ENCODE measurements around the gene IGSF23. TPM values are rescaled to one million over a fixed set of nuclear protein-coding genes. Genes with fewer than 3 reads are reported as not detected.
"Not testable (repeated sequence)": the region's sequence is repeated elsewhere in the genome, so short reads cannot be mapped to it uniquely, and the experiment has no call there.

IGSF23 gene
- total RNA-seq, 1 experiment from 2014 or later: 0.37 TPM

DNA sequence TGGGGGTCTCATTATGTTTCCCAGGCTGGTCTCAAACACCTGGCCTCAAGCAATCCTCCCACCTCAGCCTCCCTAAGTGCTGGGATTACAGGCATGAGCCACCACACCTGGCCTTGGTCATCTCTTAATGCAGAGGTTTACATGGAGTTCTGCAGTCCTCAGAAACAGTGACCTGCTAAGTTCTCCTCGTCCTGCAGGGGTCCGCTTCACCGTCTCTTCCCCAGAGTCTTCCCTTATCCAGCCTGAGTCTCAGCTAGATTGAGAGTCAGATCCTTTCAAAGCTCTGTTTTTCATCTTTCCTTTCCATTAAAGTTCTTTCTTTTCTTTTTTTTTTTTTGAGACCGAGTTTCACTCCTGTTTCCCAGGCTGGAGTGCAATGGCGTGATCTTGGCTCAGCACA lies 2.9 kb upstream of the IGSF23 start:
- not testable (repeated sequence) for H3K36me3 ChIP-seq; H3K9me3 ChIP-seq (replicated peaks); H3K27me3 ChIP-seq (replicated peaks); H3K27ac ChIP-seq; H3K4me3 ChIP-seq
- peaks cover 45% of the 10 kb centered on the region for H3K4me1 ChIP-seq (replicated peaks)
- DNase-seq (ENCODE audit: low read depth in 1 of 2, low spot score in 2 of 2): peak in 1 of 2 experiments; percentile 39

DNA sequence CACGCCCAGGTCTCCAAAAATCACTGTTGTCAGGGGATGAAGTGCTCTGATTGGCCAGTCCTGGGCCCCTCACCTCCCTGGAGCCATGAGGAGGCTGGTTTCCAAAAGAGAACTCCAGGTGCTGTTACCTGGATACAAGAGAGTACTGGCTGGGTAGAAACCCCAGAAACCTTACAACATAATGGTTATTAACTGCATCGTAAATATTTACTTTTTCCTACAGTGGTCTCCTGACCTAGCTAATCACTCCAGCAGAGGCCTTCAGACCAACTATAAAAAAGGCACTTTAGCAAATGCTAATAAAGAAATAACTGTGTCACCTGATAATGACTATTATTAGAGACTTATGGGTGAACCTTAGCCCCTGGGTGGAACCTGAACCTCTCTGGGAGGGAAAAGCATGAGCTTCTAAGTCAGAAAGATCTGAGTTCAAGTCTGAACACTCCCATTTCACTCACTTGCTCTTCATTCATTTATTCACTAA lies 1.5 kb upstream of the IGSF23 start:
- H3K9me3 ChIP-seq (replicated peaks): no peaks in the 10 kb centered on the region
- H3K27me3 ChIP-seq (replicated peaks): no peaks in the 10 kb centered on the region
- H3K36me3 ChIP-seq: no peaks in the 10 kb centered on the region
- H3K4me1 ChIP-seq (replicated peaks): peaks cover 36% of the 10 kb centered on the region
- no peak overlapping the region for H3K4me3 ChIP-seq
- DNase-seq (ENCODE audit: low read depth in 1 of 2, low spot score in 2 of 2): no peak
- no peak overlapping the region for H3K27ac ChIP-seq

DNA sequence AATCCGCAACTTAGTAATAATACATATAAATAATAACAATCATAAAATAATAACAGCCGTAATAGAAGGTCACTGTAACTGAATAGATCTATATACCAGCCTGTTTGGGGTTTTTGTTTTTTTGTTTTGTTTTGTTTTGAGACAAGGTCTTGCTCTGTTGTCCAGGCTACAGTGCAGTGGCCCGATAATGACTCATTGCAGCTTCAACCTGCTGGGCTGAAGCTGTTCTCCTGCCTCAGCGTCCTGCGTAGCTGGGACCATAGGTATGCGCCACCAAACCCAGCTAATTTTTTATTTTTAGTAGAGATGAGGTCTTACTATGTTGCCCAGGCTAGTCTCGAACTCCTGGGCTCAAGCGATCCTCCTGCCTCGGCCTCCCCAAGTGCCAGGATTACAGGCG lies 950 bp downstream of the IGSF23 start:
- no peaks in the 10 kb centered on the region for H3K9me3 ChIP-seq (replicated peaks)

DNA sequence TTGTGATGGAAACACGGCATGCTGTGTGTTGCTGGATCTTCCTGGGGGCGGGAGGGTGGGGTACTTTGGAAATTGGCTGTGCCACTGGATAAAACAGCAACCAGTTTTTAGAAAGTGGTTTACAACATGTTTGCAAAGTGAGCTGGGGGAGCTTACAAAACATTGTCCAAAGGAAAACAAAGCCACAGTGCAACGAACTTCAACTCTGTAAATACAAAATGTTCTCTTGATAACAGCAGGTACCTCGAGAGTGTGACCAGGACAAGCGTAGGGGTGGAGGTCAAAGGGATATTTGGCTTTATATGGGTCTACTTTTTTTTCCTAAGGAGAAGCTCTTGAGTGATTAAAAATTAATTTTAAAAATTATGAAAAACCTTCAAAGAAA lies 2.5 kb downstream of the IGSF23 start:
- Histone ChIP-seq H3K9me3 (replicated peaks) (no peaks in the 10 kb centered on the region), H3K27me3 (replicated peaks) (no peaks in the 10 kb centered on the region), H3K4me1 (replicated peaks) (peaks cover 5% of the 10 kb centered on the region; the same call in 1 of the 2 replicates), H3K36me3 (no peaks in the 10 kb centered on the region), H3K4me3 (no peak overlapping the region), H3K27ac (no peak overlapping the region)
- DNase-seq (ENCODE audit: low read depth in 1 of 2, low spot score in 2 of 2): no peak

More for the DNA sequence above, 950 bp downstream of the IGSF23 start:
- no peak overlapping the region for H3K4me3 ChIP-seq
- H3K27ac ChIP-seq: no peak overlapping the region
- no peak for DNase-seq (ENCODE audit: low read depth in 1 of 2, low spot score in 2 of 2)
- H3K4me1 ChIP-seq (replicated peaks): peaks cover 12% of the 10 kb centered on the region
- no peaks in the 10 kb centered on the region for H3K36me3 ChIP-seq
- no peaks in the 10 kb centered on the region for H3K27me3 ChIP-seq (replicated peaks)

DNA sequence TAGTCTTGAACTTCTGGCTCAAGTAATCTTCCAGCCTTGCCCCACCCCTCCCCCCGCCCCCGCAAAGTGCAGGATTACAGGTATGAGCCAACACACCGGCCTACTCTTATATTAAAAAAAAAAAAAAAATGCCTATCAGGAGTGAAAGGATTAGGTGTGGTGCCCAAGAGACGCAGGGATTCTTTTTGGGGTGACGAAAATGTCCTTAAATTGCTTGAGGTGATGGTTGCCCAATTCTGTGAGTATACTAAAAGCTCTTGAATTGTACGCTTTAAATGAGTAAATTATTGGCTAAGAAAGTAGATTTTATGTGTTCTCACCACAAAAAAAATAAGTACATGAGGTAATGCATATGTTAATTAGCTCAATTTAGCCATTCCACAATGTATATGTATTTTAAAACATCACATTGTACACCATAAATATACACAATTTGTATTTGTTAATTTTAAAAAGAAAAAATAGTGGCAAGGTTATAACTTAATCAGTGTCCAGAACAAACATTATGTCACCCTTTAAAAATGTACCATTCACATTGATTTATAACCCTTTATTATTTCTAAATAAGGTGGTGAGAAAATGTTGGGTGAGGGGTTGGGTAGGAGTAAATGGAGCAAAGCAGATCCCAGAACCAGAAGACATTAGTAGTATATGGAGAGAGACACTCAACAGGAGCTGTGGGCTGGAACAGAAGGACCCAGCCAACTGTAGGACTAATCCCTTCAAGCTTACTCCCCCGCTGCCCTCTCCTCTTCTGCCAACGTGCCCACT lies 3.9 kb downstream of the IGSF23 start:
- no peaks in the 10 kb centered on the region for H3K27me3 ChIP-seq (replicated peaks)
- H3K36me3 ChIP-seq: no peaks in the 10 kb centered on the region
- H3K9me3 ChIP-seq (replicated peaks): no peaks in the 10 kb centered on the region
- peaks cover 5% of the 10 kb centered on the region; the same call in 1 of the 2 replicates for H3K4me1 ChIP-seq (replicated peaks)
- no peak for DNase-seq (ENCODE audit: low read depth in 1 of 2, low spot score in 2 of 2)
- no peak overlapping the region for H3K27ac ChIP-seq
- no peak overlapping the region for H3K4me3 ChIP-seq

DNA sequence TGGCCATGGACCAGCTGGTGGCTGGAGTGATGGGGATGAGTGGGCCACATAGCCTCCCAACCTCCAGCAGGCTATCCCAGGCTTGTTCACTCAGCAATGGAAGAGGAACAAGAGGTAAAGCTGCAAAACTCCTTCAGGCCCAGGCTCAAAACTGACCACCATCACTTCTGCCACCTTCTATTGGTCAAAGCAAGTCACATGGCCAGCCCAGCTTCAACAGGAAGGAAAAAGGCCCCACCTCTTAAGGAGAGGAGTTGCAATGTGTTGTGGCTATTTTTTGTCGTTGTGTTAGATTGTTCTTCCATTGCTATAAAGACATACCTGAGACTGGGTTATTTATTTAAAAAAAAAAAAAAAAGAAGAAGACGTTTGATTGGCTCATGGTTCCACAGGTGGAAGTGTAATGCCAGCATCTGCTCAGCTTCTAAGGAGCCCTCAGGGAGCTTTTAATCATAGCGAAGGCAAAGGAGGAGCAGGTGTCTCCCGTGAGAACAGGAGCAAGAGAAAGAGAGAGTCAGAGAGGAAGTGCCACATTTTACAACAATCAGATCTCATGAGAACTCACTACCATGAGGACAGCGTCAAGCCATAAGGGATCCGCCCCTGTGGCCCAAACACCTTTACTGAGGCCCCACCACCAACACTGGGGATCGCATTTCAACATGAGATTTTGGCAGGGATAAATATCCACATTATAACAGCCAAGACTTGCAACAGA lies 5.4 kb downstream of the IGSF23 start:
- DNase-seq (ENCODE audit: low read depth in 1 of 2, low spot score in 2 of 2): no peak

DNA sequence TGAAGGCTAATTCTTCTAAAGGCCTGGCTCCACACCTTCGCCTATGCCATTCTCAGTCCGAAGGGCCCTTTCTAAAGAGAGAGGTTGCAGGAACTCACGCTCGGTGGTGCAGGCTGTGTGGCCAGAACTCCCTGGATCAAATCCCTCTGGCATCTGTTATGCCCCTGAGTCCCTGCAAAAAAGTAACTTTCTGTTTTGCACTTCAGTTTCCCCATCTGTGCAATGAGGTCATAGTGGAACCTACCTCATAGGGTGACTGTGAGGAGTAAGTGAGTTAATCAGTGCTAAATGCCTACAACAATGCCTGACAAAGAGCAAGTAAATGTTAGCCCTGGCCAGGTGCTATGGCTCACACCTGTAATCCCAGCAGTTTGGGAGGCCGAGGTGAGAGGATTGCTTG lies 7.3 kb downstream of the IGSF23 start:
- Histone ChIP-seq H3K36me3 (peaks cover 7% of the 10 kb centered on the region), H3K9me3 (replicated peaks) (no peaks in the 10 kb centered on the region)
- DNase-seq (ENCODE audit: low read depth in 1 of 2, low spot score in 2 of 2): no peak

More for the DNA sequence above, 5.4 kb downstream of the IGSF23 start:
- H3K4me3 ChIP-seq: no peak overlapping the region
- H3K9me3 ChIP-seq (replicated peaks): no peaks in the 10 kb centered on the region
- no peaks in the 10 kb centered on the region for H3K36me3 ChIP-seq
- H3K27ac ChIP-seq: no peak overlapping the region
- no peaks in the 10 kb centered on the region for H3K27me3 ChIP-seq (replicated peaks)
- H3K4me1 ChIP-seq (replicated peaks): peaks cover 11% of the 10 kb centered on the region

DNA sequence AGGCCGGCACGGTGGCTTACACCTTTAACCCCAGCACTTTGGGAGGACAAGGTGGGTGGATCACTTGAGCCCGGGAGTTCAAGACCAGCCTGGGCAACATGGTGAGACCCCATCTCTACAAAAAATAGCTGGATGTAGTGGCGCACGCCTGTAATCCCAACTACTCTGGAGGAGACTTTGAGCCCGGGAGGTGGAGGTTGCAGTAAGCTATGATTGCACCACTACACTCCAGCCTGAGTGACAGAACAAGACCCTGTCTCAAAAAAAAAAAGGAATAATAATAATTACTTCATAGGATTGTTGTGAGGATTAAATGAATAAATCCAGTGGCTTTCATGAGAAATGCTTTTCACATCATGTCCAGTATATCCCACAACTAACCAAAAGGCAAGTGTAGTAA lies 8.0 kb downstream of the IGSF23 start:
- Histone ChIP-seq H3K4me1 (replicated peaks) (peaks cover 20% of the 10 kb centered on the region), H3K9me3 (replicated peaks) (peaks cover under 1% of the 10 kb centered on the region; the same call in 1 of the 2 replicates), H3K36me3 (peaks cover 7% of the 10 kb centered on the region), H3K4me3 (no peak overlapping the region), H3K27me3 (replicated peaks) (no peaks in the 10 kb centered on the region), H3K27ac (no peak overlapping the region)
- no peak for DNase-seq (ENCODE audit: low read depth in 1 of 2, low spot score in 2 of 2)

More for the DNA sequence above, 7.3 kb downstream of the IGSF23 start:
- Histone ChIP-seq H3K27me3 (replicated peaks) (no peaks in the 10 kb centered on the region), H3K4me3 (no peak overlapping the region), H3K4me1 (replicated peaks) (peaks cover 15% of the 10 kb centered on the region), H3K27ac (no peak overlapping the region)

DNA sequence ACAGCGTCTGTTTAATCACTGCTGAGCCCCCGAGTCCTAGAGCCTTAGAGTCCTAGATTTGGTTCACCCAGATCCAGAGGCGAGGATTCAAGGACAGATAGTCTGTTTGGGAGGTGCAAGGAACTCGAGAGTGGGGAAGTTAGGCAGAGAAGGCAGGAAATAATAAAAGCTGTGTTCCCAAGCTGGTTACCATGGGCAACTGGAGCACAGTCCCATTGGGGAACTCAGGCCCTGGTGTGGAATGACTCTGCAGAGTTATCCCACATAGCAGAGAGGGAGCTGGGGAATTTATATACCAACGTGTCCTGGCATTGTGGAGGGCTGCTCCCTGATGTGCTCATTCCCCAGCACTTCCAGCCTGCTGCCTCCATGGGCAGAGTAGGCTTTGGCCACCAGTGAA lies 9.7 kb downstream of the IGSF23 start:
- peaks cover 32% of the 10 kb centered on the region for H3K4me1 ChIP-seq (replicated peaks)
- H3K4me3 ChIP-seq: no peak overlapping the region
- no peak overlapping the region for H3K27ac ChIP-seq
- no peaks in the 10 kb centered on the region for H3K27me3 ChIP-seq (replicated peaks)
- DNase-seq (ENCODE audit: low read depth in 1 of 2, low spot score in 2 of 2): no peak
- peaks cover 3% of the 10 kb centered on the region for H3K9me3 ChIP-seq (replicated peaks)
- peaks cover 12% of the 10 kb centered on the region for H3K36me3 ChIP-seq

DNA sequence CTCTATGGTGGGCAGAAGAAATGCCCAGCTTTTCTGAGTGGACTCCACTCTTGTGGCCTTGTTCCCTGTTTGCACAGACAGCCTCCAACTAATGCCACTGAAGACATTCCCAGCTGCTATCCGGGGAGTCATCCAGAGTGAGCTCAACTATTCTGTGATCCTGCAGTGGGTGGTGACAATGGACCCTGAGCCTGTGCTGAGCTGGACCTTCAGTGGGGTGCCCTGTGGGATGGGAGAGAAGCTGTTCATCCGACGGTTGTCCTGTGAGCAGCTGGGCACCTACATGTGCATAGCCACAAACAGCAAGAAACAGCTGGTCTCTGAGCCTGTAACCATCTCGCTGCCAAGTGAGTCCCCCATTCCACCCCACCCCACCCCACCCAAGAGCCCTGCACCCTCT lies 10.3 kb downstream of the IGSF23 start:
- H3K27ac ChIP-seq: no peak overlapping the region
- H3K4me1 ChIP-seq (replicated peaks): peaks cover 32% of the 10 kb centered on the region
- no peaks in the 10 kb centered on the region for H3K27me3 ChIP-seq (replicated peaks)
- no peak for DNase-seq (ENCODE audit: low read depth in 1 of 2, low spot score in 2 of 2)
- H3K4me3 ChIP-seq: no peak overlapping the region
- H3K36me3 ChIP-seq: peaks cover 15% of the 10 kb centered on the region
- peaks cover 3% of the 10 kb centered on the region for H3K9me3 ChIP-seq (replicated peaks)

DNA sequence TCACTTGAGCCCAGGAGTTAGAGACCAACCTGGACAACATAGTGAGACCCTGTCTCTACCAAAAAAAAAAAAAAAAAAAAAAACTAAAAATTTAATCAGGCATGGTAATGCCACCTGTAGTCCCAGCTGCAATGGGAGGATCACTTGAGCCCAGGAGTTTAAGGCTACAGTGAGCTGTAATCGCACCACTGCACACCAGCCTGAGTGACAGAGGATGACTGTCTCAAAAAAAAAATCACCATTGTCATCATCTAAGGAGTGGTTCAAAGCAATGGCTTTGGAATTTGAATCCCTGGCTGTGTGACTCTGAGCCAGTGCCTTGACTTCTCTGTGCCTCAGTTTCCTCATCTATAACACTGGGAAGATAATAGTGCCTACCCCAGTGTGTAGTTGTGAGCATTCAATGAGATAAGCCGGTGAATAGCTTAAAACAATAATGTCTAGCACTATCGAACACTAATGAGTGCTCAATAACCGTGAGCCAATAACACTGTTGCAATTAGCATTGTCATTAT lies 11.5 kb downstream of the IGSF23 start:
- peaks cover 19% of the 10 kb centered on the region for H3K36me3 ChIP-seq

DNA sequence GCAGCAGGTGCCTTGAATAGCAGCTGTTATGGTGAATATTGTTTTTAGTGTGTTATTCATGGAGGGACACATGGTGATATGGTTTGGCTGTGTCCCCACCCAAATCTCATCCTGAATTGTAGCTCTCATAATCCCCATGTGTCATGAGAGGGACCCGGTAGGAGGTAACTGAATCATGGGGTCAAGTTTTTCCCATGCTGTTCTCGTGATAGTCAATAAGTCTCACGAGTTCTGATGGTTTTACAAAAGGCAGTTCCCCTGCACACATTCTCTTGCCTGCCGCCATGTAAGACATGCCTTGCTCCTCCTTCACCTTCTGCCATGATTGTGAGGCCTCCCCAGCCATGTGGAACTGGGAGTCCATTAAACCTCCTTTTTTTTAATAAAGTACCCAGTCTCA lies 12.3 kb downstream of the IGSF23 start:
- H3K36me3 ChIP-seq: peaks cover 19% of the 10 kb centered on the region
- H3K4me1 ChIP-seq (replicated peaks): peaks cover 32% of the 10 kb centered on the region
- not testable (repeated sequence) for DNase-seq (ENCODE audit: low read depth in 1 of 2, low spot score in 2 of 2); H3K27me3 ChIP-seq (replicated peaks); H3K9me3 ChIP-seq (replicated peaks); H3K4me3 ChIP-seq
- peak overlapping the region; percentile 72 for H3K27ac ChIP-seq

More for the DNA sequence above, 11.5 kb downstream of the IGSF23 start:
- Histone ChIP-seq H3K27ac (peak overlapping the region; percentile 72), H3K9me3 (replicated peaks) (peaks cover 3% of the 10 kb centered on the region), H3K4me1 (replicated peaks) (peaks cover 32% of the 10 kb centered on the region), H3K27me3 (replicated peaks) (no peaks in the 10 kb centered on the region), H3K4me3 (no peak overlapping the region)
- no peak for DNase-seq (ENCODE audit: low read depth in 1 of 2, low spot score in 2 of 2)

DNA sequence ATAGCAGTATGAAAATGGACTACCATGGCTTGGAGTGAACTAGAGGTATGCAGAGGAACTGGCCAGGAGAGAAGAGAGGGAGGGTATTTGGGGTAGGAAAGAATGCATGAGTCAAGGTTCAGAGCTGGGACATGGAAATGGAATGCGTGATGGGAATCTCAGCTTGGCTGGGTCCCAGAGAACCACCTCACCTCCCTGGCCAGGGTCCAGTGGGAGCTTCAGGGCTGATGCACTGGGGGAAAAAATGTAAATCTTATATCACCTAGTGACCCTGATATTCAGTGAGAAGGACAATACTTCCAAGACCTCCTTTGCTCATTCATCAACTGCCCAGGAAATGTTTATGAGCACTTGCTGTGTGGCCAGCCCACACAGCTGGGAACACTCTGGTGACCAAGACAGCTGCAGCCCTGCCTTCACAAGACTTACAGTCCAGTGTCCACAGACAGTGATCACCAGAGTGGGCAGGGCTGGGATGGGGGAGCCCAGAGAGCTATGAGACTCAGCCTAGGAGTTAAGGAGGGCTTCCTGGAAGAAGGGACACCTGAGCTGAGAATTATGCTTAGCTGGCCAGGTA lies 12.8 kb downstream of the IGSF23 start:
- no peaks in the 10 kb centered on the region for H3K27me3 ChIP-seq (replicated peaks)
- DNase-seq (ENCODE audit: low read depth in 1 of 2, low spot score in 2 of 2): peak; percentile 95 to 97
- peaks cover 19% of the 10 kb centered on the region for H3K36me3 ChIP-seq
- no peak overlapping the region for H3K4me3 ChIP-seq
- peaks cover 32% of the 10 kb centered on the region for H3K4me1 ChIP-seq (replicated peaks)
- peaks cover 3% of the 10 kb centered on the region for H3K9me3 ChIP-seq (replicated peaks)
- H3K27ac ChIP-seq: peak overlapping the region; percentile 72

DNA sequence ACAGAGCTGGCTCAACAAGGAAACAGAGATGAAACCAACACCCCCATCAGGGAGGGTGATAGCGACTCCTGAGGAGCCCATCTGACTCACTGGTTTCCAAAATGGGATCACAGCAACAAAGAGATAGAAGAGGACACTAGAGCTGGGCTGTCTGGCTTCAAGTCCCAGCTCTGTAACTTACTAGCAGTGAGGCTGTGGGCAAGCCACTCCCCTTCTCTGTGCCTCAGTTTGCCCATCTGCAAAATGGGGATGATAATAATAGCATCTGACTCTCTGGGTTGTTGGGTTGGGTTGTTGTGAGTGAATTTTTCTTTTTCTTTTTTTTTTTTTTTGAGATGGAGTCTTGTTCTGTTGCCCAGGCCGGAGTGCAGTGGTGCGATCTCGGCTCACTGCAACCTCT lies 14.3 kb downstream of the IGSF23 start:
- Histone ChIP-seq H3K9me3 (replicated peaks) (peaks cover 3% of the 10 kb centered on the region), H3K27me3 (replicated peaks) (no peaks in the 10 kb centered on the region), H3K36me3 (peaks cover 19% of the 10 kb centered on the region), H3K4me1 (replicated peaks) (peaks cover 32% of the 10 kb centered on the region), H3K27ac (no peak overlapping the region), H3K4me3 (no peak overlapping the region)
- DNase-seq (ENCODE audit: low read depth in 1 of 2, low spot score in 2 of 2): no peak
